Ramos (cell line): Measurements from ENCODE around the gene RAD9A.

ENCODE experiments used
- in situ Hi-C: fragments of 300-500 bp; cut with MboI; formaldehyde crosslinking; loops from one replicate; pipeline ENCODE4 v1.14.3; 2022; ENCODE audit warnings: low sequenced_read_pairs; ENCODE audit not compliant: unreplicated experiment

RAD9A gene

DNA sequence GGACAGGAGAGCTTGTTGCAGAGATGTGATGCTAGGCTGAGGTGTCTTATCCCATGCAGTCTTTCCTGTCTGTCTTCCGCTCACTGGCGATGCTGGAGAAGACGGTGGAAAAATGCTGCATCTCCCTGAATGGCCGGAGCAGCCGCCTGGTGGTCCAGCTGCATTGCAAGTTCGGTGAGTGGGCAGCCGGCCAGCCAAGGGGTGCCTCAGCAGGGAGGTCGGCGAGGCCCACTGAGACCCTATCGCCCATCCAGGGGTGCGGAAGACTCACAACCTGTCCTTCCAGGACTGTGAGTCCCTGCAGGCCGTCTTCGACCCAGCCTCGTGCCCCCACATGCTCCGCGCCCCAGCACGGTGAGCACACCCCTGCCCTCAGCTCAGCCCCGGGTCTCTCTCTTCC lies 1.7 kb downstream of the RAD9A start:
- in situ Hi-C loops: no loop called here

GRCh38 chr11:67393990-67394389 lies 2.2 kb downstream of the RAD9A start:
- in situ Hi-C loops: no loop called here

- in situ Hi-C loops: no loop called here
These were observed 3.9 kb downstream of the RAD9A start for GRCh38 chr11:67395555-67396258.

GRCh38 chr11:67396259-67396581 lies 4.4 kb downstream of the RAD9A start:
- in situ Hi-C loops: no loop called here

DNA sequence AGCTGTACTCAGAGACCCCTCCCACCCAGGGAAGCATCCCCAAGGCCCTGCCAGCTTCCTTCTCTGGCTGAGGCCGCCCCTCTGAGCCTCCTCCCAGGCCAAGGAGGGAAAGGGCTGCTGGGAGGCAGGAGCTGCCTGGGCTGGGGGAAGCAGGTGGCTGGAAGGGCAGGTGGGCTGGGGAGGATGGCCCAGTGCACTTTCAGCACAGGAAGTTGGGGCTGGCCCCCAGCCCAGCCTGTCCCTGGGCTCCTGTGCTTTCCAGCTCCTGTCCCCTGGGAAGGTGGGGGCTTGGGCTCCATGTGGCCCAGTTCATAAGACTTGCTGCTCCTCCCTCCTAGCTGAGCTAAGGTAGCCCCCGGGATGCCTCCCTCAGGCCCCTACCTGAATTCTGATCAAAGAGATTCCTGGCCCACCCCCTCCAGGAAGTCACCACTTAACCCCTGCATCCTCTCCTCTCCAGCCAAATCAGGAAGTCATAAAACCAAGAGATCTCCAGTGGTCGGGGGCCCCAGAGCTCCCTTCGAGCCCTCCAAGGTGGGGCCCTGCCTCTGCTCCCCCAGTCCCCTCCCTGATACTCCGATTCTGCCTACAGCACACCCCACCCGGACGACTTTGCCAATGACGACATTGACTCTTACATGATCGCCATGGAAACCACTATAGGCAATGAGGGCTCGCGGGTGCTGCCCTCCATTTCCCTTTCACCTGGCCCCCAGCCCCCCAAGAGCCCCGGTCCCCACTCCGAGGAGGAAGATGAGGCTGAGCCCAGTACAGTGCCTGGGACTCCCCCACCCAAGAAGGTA lies 5.0 kb downstream of the RAD9A start:
- in situ Hi-C loops: no loop called here

DNA sequence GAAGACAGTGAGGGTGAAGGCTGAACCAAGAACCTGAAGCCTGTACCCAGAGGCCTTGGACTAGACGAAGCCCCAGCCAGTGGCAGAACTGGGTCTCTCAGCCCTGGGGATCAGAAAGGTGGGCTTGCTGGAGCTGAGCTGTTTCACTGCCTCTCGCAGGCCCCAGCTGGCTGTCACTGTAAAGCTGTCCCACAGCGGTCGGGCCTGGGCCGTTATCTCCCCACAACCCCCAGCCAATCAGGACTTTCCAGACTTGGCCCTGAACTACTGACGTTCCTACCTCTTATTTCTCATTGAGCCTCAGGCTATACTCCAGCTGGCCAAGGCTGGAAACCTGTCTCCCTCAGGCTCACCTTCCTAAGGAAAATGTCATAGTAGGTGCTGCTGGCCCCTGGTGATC lies 5.8 kb downstream of the RAD9A start:
- in situ Hi-C loops: no loop called here

- in situ Hi-C loops: no loop called here
These were observed 6.3 kb downstream of the RAD9A start for GRCh38 chr11:67397986-67398660.

- in situ Hi-C loops: no loop called here
These were observed 7.1 kb downstream of the RAD9A start for GRCh38 chr11:67398661-67399563.

- in situ Hi-C loops: loop anchor here (10.0 kb wide), 1 partner anchor 64 kb away; the partner anchor contains the start of gene TMEM134
These were observed 8.6 kb downstream of the RAD9A start for GRCh38 chr11:67400251-67400941.

- in situ Hi-C loops: loop anchor here (10.0 kb wide), 1 partner anchor 64 kb away; the partner anchor contains the start of gene TMEM134
These were observed 9.2 kb downstream of the RAD9A start for GRCh38 chr11:67400942-67401494.

DNA sequence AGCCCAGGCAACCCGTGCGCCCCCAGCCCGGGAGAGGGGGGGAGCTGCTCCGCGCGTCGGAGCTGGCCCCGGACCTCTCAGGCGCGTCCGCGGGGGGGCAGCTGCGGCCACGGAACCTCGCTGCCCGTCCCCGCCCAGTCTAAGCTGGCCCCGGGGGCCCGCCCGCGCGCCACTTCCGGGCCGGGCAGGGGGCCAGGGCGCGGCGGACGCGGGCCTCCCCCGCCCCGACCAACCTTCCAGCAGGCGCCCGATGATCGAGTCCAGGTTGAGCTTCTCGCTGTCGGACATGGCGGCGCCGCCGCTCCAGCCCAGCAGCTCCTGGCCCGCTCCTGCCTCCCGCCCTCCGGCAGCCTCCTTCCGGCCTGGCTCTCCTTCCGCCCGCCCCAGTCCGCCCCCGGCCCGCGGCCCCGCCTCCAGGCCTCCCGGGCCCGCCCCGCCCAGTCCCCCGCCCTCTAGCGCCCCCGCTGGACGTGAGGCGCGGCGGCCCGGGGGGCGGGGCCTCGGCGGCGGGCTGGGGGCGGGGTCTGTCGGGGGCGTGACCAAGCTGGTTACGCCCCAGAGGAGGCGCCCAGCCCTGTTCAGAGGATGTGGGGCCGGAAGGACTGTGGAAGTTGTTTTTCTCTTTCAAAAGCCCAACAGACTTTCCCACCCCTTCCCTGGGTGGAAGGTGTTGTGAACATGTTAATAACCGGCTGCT lies 9.9 kb downstream of the RAD9A start, which contains the start of gene PPP1CA:
PPP1CA (minus strand) TSS at position 364 of the 697 bp plus-strand sequence; CDS start at position 288, 76 bp downstream.
- in situ Hi-C loops: loop anchor here (10.0 kb wide), 1 partner anchor 63 kb away; the partner anchor contains the start of gene TMEM134

GRCh38 chr11:67402192-67402839 lies 10.5 kb downstream of the RAD9A start:
- in situ Hi-C loops: loop anchor here (10.0 kb wide), 1 partner anchor 62 kb away; the partner anchor contains the start of gene TMEM134

GRCh38 chr11:67403085-67403484 lies 11.3 kb downstream of the RAD9A start:
- in situ Hi-C loops: loop anchor here (10.0 kb wide), 1 partner anchor 62 kb away; the partner anchor contains the start of gene TMEM134

- in situ Hi-C loops: loop anchor here (10.0 kb wide), 1 partner anchor 60 kb away; the partner anchor contains the start of gene TMEM134
These were observed 12.9 kb downstream of the RAD9A start for GRCh38 chr11:67404515-67405195.

DNA sequence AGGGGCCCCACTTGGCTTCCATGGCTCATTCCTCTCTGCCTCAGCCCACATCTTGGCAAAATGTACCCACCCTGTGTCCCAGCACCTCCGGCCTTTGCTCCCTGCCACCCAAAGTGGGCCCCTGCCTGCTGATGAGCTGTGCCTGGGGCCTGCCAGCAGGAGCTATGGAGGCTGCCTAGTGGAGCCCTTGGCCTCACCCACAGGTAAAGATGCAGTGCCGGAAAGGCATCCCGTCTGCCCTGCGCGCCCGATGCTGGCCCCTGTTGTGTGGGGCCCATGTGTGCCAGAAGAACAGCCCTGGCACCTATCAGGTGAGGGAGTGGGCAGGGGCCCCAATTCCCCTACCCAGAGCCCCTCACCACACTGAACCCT lies 13.4 kb downstream of the RAD9A start:
- in situ Hi-C loops: loop anchor here (10.0 kb wide), 1 partner anchor 60 kb away; the partner anchor contains the start of gene TMEM134

DNA sequence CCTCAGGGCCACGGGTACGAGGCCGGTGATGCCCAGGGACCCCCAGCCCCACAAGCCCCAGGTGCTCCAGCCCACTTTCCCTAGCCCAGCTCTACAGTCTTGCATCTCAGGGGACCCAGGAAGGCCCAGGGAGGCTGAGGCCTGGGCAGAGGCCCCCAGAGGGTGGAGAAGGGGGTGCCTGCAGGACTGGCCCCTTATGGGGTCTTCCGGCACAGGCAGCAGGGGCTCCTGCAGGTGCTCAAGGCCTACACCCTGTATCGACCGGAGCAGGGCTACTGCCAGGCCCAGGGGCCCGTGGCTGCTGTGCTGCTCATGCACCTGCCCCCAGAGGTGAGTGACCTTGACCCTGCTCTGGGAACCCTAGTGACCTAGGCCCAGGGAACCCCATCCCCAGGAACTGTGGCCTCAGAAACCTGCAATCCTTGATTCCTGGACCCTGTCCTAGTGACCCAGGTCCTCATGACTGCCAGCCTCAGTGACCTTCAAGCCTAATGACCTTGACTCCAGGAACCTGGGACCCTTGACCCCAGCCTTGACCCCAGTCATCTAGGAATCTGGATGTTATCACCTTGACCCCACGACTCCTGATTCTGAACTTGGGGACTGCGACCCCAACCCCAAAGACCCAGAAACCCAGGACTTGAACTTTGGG lies 14.0 kb downstream of the RAD9A start:
- in situ Hi-C loops: loop anchor here (10.0 kb wide), 1 partner anchor 59 kb away; the partner anchor contains the start of gene TMEM134
